Trophoblast cell (in vitro differentiated cells and primary cell): ENCODE results near the gene ARHGAP8.

ENCODE experiments used
- DNase-seq, 2 donors: peaks; one replicate each; pipeline ENCODE4 v3.0.0-alpha.2; 2016
- H2AFZ ChIP-seq: 2 replicates; pipeline ENCODE4 v1.6.1; 2013; ENCODE audit warnings: low read length, moderate library complexity, mild to moderate bottlenecking; ENCODE audit not compliant: insufficient read depth, poor library complexity
- H2AK5ac ChIP-seq: 2 replicates; pipeline ENCODE4 v1.6.1; 2013; ENCODE audit warnings: mild to moderate bottlenecking, low read length
- H2BK120ac ChIP-seq: 2 replicates; pipeline ENCODE4 v1.6.1; 2013; ENCODE audit warnings: low read length, mild to moderate bottlenecking, moderate library complexity; ENCODE audit not compliant: insufficient read depth, poor library complexity
- H2BK12ac ChIP-seq: 2 replicates; pipeline ENCODE4 v1.6.1; 2013; ENCODE audit warnings: mild to moderate bottlenecking, low read length, moderate library complexity
- H2BK5ac ChIP-seq: 2 replicates; pipeline ENCODE4 v1.6.1; 2013; ENCODE audit warnings: low read length, low read depth, moderate library complexity, mild to moderate bottlenecking; ENCODE audit not compliant: poor library complexity
- H3K14ac ChIP-seq: 2 replicates; pipeline ENCODE4 v1.6.1; 2013; ENCODE audit warnings: mild to moderate bottlenecking, low read length
- H3K18ac ChIP-seq: 2 replicates; pipeline ENCODE4 v1.6.1; 2013; ENCODE audit warnings: mild to moderate bottlenecking, low read length
- H3K23ac ChIP-seq: 2 replicates; pipeline ENCODE4 v1.6.1; 2013; ENCODE audit warnings: low read length
- H3K27ac ChIP-seq: 2 replicates; pipeline ENCODE4 v1.5.1; 2013; ENCODE audit warnings: low read depth, mild to moderate bottlenecking, inconsistent platforms, low read length, moderate library complexity
- H3K27me3 ChIP-seq: 2 replicates; pipeline ENCODE4 v1.6.1; 2013; ENCODE audit warnings: inconsistent platforms, mild to moderate bottlenecking, low read length, moderate library complexity; ENCODE audit not compliant: insufficient read depth
- H3K36me3 ChIP-seq, 2 experiments: 1 replicate in 1 of 2; 2 replicates in 1 of 2; pipeline ENCODE4 v1.6.1; 2013; ENCODE audit warnings: low read length in 2 of 2, mild to moderate bottlenecking in 2 of 2, moderate library complexity in 1 of 2; ENCODE audit not compliant: insufficient read depth in 2 of 2, control insufficient read depth in 1 of 2
- H3K4ac ChIP-seq: 2 replicates; pipeline ENCODE4 v1.6.1; 2013; ENCODE audit warnings: low read depth, mild to moderate bottlenecking, low read length, moderate library complexity
- H3K4me1 ChIP-seq, 2 experiments: 1 replicate in 1 of 2; 2 replicates in 1 of 2; pipeline ENCODE4 v1.6.1; 2013; ENCODE audit warnings: low read length in 2 of 2, mild to moderate bottlenecking in 2 of 2, moderate library complexity in 1 of 2; ENCODE audit not compliant: insufficient read depth in 2 of 2, control insufficient read depth in 1 of 2
- H3K4me2 ChIP-seq: 2 replicates; pipeline ENCODE4 v1.6.1; 2013; ENCODE audit warnings: inconsistent platforms, mild to moderate bottlenecking, low read length, moderate library complexity
- H3K4me3 ChIP-seq: 2 replicates; pipeline ENCODE4 v1.5.1; 2013; ENCODE audit warnings: mild to moderate bottlenecking, low read depth, low read length, inconsistent platforms
- H3K79me1 ChIP-seq: one replicate; pipeline ENCODE4 v1.6.1; 2013; ENCODE audit warnings: low read length
- H3K79me2 ChIP-seq: 2 replicates; pipeline ENCODE4 v1.6.1; 2013; ENCODE audit warnings: low read length, mild to moderate bottlenecking; ENCODE audit not compliant: control insufficient read depth, insufficient read depth, poor library complexity
- H3K9ac ChIP-seq: 2 replicates; pipeline ENCODE4 v1.6.1; 2013; ENCODE audit warnings: mild to moderate bottlenecking, low read length
- H3K9me3 ChIP-seq: 2 replicates; pipeline ENCODE4 v1.6.1; 2013; ENCODE audit warnings: low read depth, mild to moderate bottlenecking, control low read depth, inconsistent platforms, low read length; ENCODE audit not compliant: insufficient read depth
- H4K12ac ChIP-seq: 2 replicates; pipeline ENCODE4 v1.6.1; 2013; ENCODE audit warnings: low read depth, mild to moderate bottlenecking, low read length, moderate library complexity
- H4K8ac ChIP-seq: 2 replicates; pipeline ENCODE4 v1.6.1; 2013; ENCODE audit warnings: low read depth, mild to moderate bottlenecking, low read length, moderate library complexity
- H4K91ac ChIP-seq: one replicate; pipeline ENCODE4 v1.6.1; 2013; ENCODE audit warnings: low read depth, mild to moderate bottlenecking, low read length, moderate library complexity
- WGBS: extraction: QIAGEN DNeasy Blood & Tissue Kit; methylation state at CpG from one replicate; pipeline ENCODE4 v1.1.7; 2013; ENCODE audit warnings: missing lambda C conversion rate; ENCODE audit not compliant: insufficient read length, insufficient coverage; ENCODE audit errors: extremely low coverage; 5-methylcytosine and 5-hydroxymethylcytosine counted together

ARHGAP8 gene

GRCh38 chr22:44722611-44723010 is 29.8 kb upstream of the ARHGAP8 start:
- Histone ChIP-seq H3K79me1 (no peaks in the 10 kb centered on the region), H2AK5ac (no peak overlapping the region), H3K79me2 (no peaks in the 10 kb centered on the region), H3K4me2 (no peak overlapping the region), H3K9ac (no peak overlapping the region), H3K23ac (no peak overlapping the region), H2BK120ac (no peak overlapping the region), H3K9me3 (no peaks in the 10 kb centered on the region), H3K4me3 (no peak overlapping the region), H3K27me3 (no peaks in the 10 kb centered on the region), H2AFZ (no peak overlapping the region), H3K14ac (no peak overlapping the region), H3K4ac (no peak overlapping the region), H3K4me1 (peaks cover 8 to 12% of the 10 kb centered on the region in 2 experiments), H3K18ac (no peak overlapping the region), H2BK5ac (no peak overlapping the region), H3K27ac (no peak overlapping the region), H4K12ac (no peak overlapping the region), H4K91ac (no peak overlapping the region), H4K8ac (no peak overlapping the region), H3K36me3 (peaks cover 30 to 36% of the 10 kb centered on the region in 2 experiments), H2BK12ac (no peak overlapping the region)
- whole genome bisulfite sequencing: no CpG with 5 or more reads among the region's 2 CpGs
- no peak for DNase-seq

- no peak overlapping the region for H2AFZ ChIP-seq
- H4K91ac ChIP-seq: no peak overlapping the region
- peak in 1 of 2 donors; percentile 20 for DNase-seq
- H3K79me2 ChIP-seq: no peaks in the 10 kb centered on the region
- H3K4me2 ChIP-seq: no peak overlapping the region
- no peaks in the 10 kb centered on the region for H3K9me3 ChIP-seq
- no peak overlapping the region for H2BK12ac ChIP-seq
- no peak overlapping the region for H4K8ac ChIP-seq
- no peak overlapping the region for H3K4ac ChIP-seq
- H3K4me3 ChIP-seq: no peak overlapping the region
- H3K23ac ChIP-seq: no peak overlapping the region
- H4K12ac ChIP-seq: no peak overlapping the region
- H3K36me3 ChIP-seq: peaks cover 37 to 45% of the 10 kb centered on the region in 2 experiments
- no CpG with 5 or more reads among the region's 2 CpGs for WGBS
- H3K18ac ChIP-seq: no peak overlapping the region
- H3K14ac ChIP-seq: no peak overlapping the region
- H3K27ac ChIP-seq: no peak overlapping the region
- H2BK5ac ChIP-seq: no peak overlapping the region
- no peaks in the 10 kb centered on the region for H3K27me3 ChIP-seq
- peaks cover 8 to 12% of the 10 kb centered on the region in 2 experiments for H3K4me1 ChIP-seq
- H2AK5ac ChIP-seq: no peak overlapping the region
- no peak overlapping the region for H3K9ac ChIP-seq
- no peaks in the 10 kb centered on the region for H3K79me1 ChIP-seq
- no peak overlapping the region for H2BK120ac ChIP-seq
These were observed 28.6 kb upstream of the ARHGAP8 start for GRCh38 chr22:44723801-44724200.

- no peak overlapping the region for H3K4ac ChIP-seq
These were observed 28.0 kb upstream of the ARHGAP8 start for GRCh38 chr22:44724416-44724815.

GRCh38 chr22:44724859-44725258 is 27.5 kb upstream of the ARHGAP8 start:
- Histone ChIP-seq H4K12ac (no peak overlapping the region), H3K9ac (no peak overlapping the region), H2AK5ac (no peak overlapping the region), H2BK5ac (no peak overlapping the region), H4K8ac (no peak overlapping the region), H2BK120ac (no peak overlapping the region), H3K4me2 (no peak overlapping the region), H3K4me1 (peaks cover 8 to 12% of the 10 kb centered on the region in 2 experiments), H3K79me1 (no peaks in the 10 kb centered on the region), H3K9me3 (no peaks in the 10 kb centered on the region), H2AFZ (no peak overlapping the region), H3K4ac (no peak overlapping the region), H3K23ac (no peak overlapping the region), H2BK12ac (no peak overlapping the region), H3K14ac (no peak overlapping the region), H3K4me3 (no peak overlapping the region), H3K79me2 (no peaks in the 10 kb centered on the region), H3K18ac (no peak overlapping the region), H4K91ac (no peak overlapping the region), H3K27ac (peak overlapping the region; percentile 8), H3K36me3 (peaks cover 45 to 51% of the 10 kb centered on the region in 2 experiments), H3K27me3 (no peaks in the 10 kb centered on the region)
- no CpG with 5 or more reads among the region's 8 CpGs for WGBS
- DNase-seq: no peak

More at GRCh38 chr22:44724416-44724815, 28.0 kb upstream of the ARHGAP8 start:
- peak in 1 of 2 donors; percentile 42 for DNase-seq
- Histone ChIP-seq H3K36me3 (peaks cover 40 to 49% of the 10 kb centered on the region in 2 experiments), H4K12ac (no peak overlapping the region), H3K4me3 (no peak overlapping the region), H2BK120ac (no peak overlapping the region), H2BK5ac (no peak overlapping the region), H3K27me3 (no peaks in the 10 kb centered on the region), H3K79me2 (no peaks in the 10 kb centered on the region), H3K79me1 (no peaks in the 10 kb centered on the region), H2AK5ac (no peak overlapping the region), H3K9me3 (no peaks in the 10 kb centered on the region), H4K8ac (no peak overlapping the region), H4K91ac (no peak overlapping the region), H2AFZ (no peak overlapping the region), H3K9ac (no peak overlapping the region), H3K18ac (no peak overlapping the region), H2BK12ac (no peak overlapping the region), H3K4me2 (no peak overlapping the region), H3K4me1 (peaks cover 8 to 12% of the 10 kb centered on the region in 2 experiments), H3K14ac (no peak overlapping the region), H3K27ac (peak overlapping the region; percentile 8), H3K23ac (no peak overlapping the region)
- WGBS: no CpG with 5 or more reads among the region's 6 CpGs
